Measurements from ENCODE around the gene ZBTB20.

Gene ZBTB20

DNA sequence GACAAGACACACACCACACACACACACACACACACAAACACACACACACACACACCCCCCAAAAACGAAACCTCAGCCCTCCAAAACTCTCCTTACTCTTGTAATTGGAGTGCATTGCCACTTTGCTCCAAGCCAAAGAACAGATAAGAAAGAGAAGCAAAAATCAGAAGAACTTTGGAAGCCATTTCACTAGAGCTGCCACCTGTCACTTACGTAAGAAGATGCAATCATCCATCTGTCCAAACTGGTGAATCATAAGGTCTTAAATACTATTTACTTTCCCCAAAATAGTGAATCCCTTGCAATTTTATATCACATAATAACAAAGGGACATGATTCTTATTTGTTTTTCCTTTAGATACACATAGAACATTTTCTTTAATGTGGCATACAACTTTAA, 285.4 kb downstream of the ZBTB20 start:
- in situ Hi-C loops (cut with HindIII; ENCODE audit: low pct_ligation_motif_present, low pct_unique_long_range_greater_than_20kb, low sequenced_read_pairs) = no loop called here
- DNase-seq = no peak

- no peak for DNase-seq
- in situ Hi-C loops (cut with HindIII; ENCODE audit: low pct_ligation_motif_present, low pct_unique_long_range_greater_than_20kb, low sequenced_read_pairs) = no loop called here
These were observed 286.6 kb downstream of the ZBTB20 start for GRCh38 chr3:114860531-114860930.

- DNase-seq = no peak
- in situ Hi-C loops (cut with HindIII; ENCODE audit: low pct_ligation_motif_present, low pct_unique_long_range_greater_than_20kb, low sequenced_read_pairs) = no loop called here
These were observed 288.8 kb downstream of the ZBTB20 start for GRCh38 chr3:114858329-114858728.

DNA sequence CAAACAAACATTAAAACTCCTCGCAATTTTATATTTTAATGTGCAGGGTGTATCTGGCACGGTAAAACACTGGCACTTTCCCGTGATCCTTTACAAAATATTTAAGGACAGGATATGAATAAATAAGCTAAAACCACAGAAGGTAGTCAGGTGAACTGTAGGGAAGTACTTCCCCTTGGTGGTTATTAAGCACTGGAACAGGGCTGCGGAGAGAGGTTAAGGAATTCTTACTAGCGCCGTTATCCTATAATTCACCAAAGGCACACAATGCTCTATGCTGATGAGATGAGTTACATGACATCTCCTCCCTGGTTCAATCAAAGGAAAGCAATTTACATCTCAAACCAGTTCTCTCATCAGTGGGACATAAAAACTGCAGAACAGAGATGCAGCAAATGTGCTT, 289.8 kb downstream of the ZBTB20 start:
- in situ Hi-C loops (cut with HindIII; ENCODE audit: low pct_ligation_motif_present, low pct_unique_long_range_greater_than_20kb, low sequenced_read_pairs) = no loop called here
- no peak for DNase-seq

GRCh38 chr3:114856835-114857234, 290.3 kb downstream of the ZBTB20 start:
- DNase-seq = no peak
- in situ Hi-C loops (cut with HindIII; ENCODE audit: low pct_ligation_motif_present, low pct_unique_long_range_greater_than_20kb, low sequenced_read_pairs) = no loop called here

DNA sequence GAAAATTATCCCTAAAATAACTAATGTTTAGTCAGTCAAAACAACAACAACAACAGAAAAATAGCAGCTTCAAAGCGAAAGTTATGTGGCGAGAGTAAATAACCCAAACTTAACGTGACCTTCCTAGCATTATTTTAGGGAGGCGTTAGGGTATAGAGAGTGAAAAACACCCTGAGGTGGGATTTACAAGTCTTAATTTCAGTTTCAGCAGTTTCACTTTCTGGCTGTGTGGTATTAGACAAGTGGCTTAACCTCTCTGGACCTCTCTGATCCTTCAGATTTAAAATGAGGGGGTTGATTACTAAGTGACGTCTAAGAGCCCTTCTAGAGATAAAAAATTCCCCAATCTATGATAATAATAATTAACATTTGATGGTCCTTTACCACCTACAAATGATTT, 291.2 kb downstream of the ZBTB20 start:
- DNase-seq = no peak
- in situ Hi-C loops (cut with HindIII; ENCODE audit: low pct_ligation_motif_present, low pct_unique_long_range_greater_than_20kb, low sequenced_read_pairs) = no loop called here

DNA sequence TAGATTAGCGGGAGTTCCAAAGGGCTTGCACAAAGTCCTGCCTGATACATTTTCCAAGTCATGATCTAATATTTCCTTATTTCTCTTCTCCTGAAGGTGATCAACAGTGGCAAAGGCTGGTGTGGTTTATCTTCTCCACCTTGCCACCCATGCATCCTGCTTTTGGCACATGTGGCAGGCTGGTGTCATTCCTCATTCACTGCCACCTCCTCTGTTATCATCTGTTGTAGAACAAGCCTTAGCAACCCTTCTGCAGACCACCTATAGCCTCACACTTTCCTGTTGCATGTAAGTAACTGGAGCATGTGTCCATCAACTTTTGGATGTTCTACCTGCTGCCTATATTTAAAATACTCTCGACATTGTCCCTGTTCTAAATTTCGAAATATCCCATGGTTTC, 294.1 kb downstream of the ZBTB20 start:
- DNase-seq = no peak
- in situ Hi-C loops (cut with HindIII; ENCODE audit: low pct_ligation_motif_present, low pct_unique_long_range_greater_than_20kb, low sequenced_read_pairs) = no loop called here

DNA sequence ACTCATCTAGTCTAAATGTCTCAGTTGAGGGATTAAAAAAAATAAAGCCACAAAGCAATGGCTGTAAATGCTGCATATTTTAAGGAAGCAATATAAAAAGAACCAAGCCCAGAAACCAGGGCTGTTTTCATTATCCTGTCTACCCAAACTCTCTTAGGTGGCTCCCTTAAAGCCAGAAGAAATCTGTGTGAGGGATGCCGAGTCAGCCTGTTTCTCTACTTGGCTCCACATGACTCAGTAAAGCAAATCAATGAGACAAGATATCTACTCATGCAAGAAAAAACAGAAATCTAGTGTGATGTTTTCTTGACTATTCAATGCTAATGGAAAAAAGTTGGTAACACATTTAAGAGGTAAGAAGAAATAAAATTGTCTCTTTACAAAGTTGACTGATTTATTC, 296.2 kb downstream of the ZBTB20 start:
- peak; percentile 26 for DNase-seq
- in situ Hi-C loops (cut with HindIII; ENCODE audit: low pct_ligation_motif_present, low pct_unique_long_range_greater_than_20kb, low sequenced_read_pairs) = no loop called here

DNA sequence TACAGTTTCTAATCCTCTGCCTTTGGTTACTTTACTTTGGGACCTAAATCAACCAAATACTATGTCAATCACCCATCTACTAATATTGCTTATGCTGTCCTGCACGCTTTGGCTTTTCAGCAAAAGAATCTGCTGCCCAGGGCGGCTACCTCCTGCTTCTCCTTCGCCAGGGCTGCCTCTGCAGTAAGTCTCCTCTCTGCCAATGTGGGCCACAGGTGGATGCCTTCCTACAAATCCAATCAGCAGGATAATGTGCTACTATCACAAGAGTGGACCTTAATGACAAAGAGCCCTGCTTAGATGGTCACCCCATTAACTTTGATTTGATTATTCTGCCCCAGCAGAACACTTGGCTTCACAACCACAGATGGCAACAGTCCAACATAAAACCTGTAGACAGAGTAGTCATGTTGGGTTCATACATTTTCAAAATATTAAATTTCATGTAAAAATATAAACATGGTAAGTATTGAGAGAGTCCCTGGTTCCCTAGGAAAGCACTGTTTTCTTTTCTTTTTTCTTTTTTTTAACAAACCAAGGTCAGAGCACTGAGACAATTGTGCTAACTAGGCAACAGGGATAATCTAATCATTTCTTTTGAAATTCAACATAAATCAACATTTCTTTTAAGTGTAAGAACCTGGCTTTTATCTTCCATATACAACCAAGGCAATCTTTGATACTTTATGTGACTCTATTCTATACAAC, 298.3 kb downstream of the ZBTB20 start:
- no peak for DNase-seq
- in situ Hi-C loops (cut with HindIII; ENCODE audit: low pct_ligation_motif_present, low pct_unique_long_range_greater_than_20kb, low sequenced_read_pairs) = no loop called here

DNA sequence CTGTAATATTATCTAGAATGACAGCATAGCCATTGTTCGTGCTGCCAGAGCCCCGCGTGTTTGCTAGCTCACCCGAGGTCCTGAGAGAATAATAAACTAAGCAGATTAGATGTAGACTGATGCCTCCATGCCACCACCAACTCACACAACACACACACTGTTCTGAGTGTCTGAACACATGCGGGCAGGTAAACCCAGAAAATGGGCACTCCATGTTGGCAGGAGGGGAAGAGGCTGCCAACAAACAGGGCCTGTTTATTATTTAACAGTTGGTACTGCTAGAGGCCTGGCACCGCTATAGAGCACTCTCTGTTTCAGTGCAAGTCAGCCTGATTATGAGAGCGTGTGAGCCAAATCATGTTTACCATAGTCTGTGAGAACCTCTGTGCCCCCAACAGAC, 299.0 kb downstream of the ZBTB20 start:
- in situ Hi-C loops (cut with HindIII; ENCODE audit: low pct_ligation_motif_present, low pct_unique_long_range_greater_than_20kb, low sequenced_read_pairs) = no loop called here
- no peak for DNase-seq

- in situ Hi-C loops (cut with HindIII; ENCODE audit: low pct_ligation_motif_present, low pct_unique_long_range_greater_than_20kb, low sequenced_read_pairs) = no loop called here
These were observed 299.5 kb downstream of the ZBTB20 start for GRCh38 chr3:114847564-114847963.

GRCh38 chr3:114846779-114847178, 300.3 kb downstream of the ZBTB20 start:
- in situ Hi-C loops (cut with HindIII; ENCODE audit: low pct_ligation_motif_present, low pct_unique_long_range_greater_than_20kb, low sequenced_read_pairs) = no loop called here
- no peak for DNase-seq

More at GRCh38 chr3:114847564-114847963, 299.5 kb downstream of the ZBTB20 start:
- no peak for DNase-seq

GRCh38 chr3:114846252-114846651, 300.8 kb downstream of the ZBTB20 start:
- in situ Hi-C loops (cut with HindIII; ENCODE audit: low pct_ligation_motif_present, low pct_unique_long_range_greater_than_20kb, low sequenced_read_pairs) = no loop called here
- DNase-seq = no peak

- in situ Hi-C loops (cut with HindIII; ENCODE audit: low pct_ligation_motif_present, low pct_unique_long_range_greater_than_20kb, low sequenced_read_pairs) = no loop called here
- no peak for DNase-seq
These were observed 305.6 kb downstream of the ZBTB20 start for GRCh38 chr3:114841515-114841914.

- in situ Hi-C loops (cut with HindIII; ENCODE audit: low pct_ligation_motif_present, low pct_unique_long_range_greater_than_20kb, low sequenced_read_pairs) = no loop called here
- DNase-seq = no peak
These were observed 307.6 kb downstream of the ZBTB20 start for GRCh38 chr3:114839476-114839875.

GRCh38 chr3:114838025-114838424, 309.1 kb downstream of the ZBTB20 start:
- in situ Hi-C loops (cut with HindIII; ENCODE audit: low pct_ligation_motif_present, low pct_unique_long_range_greater_than_20kb, low sequenced_read_pairs) = no loop called here

DNA sequence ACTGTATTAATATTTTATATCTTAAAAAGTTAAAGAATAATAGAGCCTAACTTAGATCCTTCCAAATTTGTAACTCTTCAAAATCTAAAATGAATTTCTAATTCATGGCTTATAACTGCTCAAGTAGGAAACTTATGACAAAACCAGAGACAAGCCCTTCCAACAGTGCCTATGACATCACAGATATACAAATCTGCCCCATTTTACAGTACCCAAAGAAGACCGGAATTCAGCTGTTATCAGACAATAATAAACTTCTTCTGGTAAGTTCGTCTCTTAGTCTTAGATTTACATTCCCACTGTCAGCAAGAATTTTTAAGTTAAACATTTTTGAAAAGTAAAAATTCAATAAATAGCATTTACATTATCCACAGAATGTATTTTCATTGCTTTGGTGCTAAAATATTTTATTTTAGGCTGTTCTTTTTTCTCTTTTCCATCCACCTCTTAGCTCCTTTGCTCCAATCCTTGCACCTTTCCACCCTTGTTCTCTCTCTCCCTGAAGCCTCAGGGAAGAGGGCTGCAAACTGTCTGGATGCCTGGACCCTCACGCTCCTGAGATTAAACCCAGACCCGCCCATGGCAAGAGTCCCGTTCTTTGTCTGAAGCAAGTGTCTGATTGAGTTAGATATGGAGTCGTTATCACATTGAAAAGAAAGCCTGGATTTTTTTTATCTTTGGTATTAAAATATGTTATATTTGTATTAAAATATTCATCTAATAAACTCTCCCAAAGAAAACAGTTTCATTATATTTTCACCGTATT, 312.7 kb downstream of the ZBTB20 start:
- DNase-seq = no peak
- in situ Hi-C loops (cut with HindIII; ENCODE audit: low pct_ligation_motif_present, low pct_unique_long_range_greater_than_20kb, low sequenced_read_pairs) = no loop called here

More at GRCh38 chr3:114838025-114838424, 309.1 kb downstream of the ZBTB20 start:
- no peak for DNase-seq

- DNase-seq = no peak
- in situ Hi-C loops (cut with HindIII; ENCODE audit: low pct_ligation_motif_present, low pct_unique_long_range_greater_than_20kb, low sequenced_read_pairs) = no loop called here
These were observed 315.2 kb downstream of the ZBTB20 start for GRCh38 chr3:114831861-114832260.

DNA sequence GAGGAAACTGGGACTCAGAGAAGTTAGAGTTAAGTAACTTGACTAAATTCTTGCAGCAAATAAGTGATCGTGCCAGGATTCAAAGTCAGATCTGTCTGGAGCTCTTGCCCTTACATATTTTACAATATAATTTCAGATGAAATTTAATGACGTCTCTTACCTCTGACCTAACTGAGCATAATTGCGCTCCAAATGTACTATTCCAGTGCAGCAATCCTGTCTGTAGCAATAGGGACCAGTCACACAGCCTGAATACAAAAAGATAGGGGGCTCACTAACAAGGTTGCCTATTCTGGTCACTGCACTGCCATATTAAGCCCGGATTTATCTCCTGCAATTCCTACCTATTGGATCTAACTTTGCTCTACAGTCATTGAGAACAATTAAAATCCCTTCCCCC, 316.4 kb downstream of the ZBTB20 start:
- no peak for DNase-seq
- in situ Hi-C loops (cut with HindIII; ENCODE audit: low pct_ligation_motif_present, low pct_unique_long_range_greater_than_20kb, low sequenced_read_pairs) = no loop called here

DNA sequence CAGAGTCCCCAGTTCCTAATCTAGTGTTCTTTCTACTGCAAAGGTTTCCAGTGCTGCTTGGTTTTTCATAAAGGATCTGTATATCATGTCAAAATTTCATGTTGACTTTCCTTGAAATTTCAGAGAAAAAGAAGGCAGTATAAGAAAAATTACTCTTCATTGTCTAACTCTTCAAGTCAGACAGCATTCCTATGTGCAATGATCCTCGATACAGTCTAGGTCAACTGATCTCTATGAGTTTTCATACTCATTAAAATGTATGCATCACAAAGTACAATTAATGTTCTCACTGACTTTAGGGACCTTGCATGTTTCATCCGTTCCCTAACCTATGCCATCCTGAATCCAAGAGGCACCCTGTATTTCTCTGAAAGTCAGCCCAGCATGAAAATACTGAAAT, 317.3 kb downstream of the ZBTB20 start:
- DNase-seq = no peak
- in situ Hi-C loops (cut with HindIII; ENCODE audit: low pct_ligation_motif_present, low pct_unique_long_range_greater_than_20kb, low sequenced_read_pairs) = no loop called here

Data from ACHN (cell line).